ENCODE results near the gene SLC12A7.

GRCh38 chr5:1074226-1074625 is 37.6 kb downstream of the SLC12A7 start:
- TF ChIP-seq CTCF (conservative IDR thresholded peaks at IDR 0.05): no peak
- no peak for TF ChIP-seq EZH2 (IDR thresholded peaks at IDR 0.05; ENCODE audit: low read depth)

Measured in PC-9 (cell line).